AML-193 (cell line): ENCODE data around the gene PRG3.
"Not testable (repeated sequence)": the region's sequence is repeated elsewhere in the genome, so short reads cannot be mapped to it uniquely, and the experiment has no call there.

Experiments used
- DNase-seq, 2 experiments: peaks; one replicate each; lab custom pipeline; 2025; lab: John Stamatoyannopoulos, UW

The PRG3 gene

DNA sequence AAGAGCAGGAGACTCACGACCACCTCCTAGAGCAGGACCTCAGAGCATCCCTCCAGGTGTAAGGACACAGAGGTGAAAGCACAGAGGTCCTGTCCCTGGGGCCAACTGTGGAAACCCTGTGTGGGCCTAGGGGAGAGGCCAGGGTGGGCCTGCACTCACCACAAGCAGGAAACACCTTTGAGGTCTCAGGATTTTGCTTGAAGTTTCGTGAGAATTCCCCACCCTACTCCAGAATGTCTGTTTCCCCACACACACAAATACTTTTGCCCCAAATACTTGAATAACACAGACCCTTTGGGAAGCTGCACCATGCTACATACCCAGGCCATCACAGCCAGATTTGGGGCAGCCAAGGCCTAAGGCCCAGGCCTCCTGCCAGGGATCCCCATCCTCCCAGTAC lies 27.8 kb upstream of the PRG3 start:
- DNase-seq: no peak

- no peak for DNase-seq
Measured at GRCh38 chr11:57407941-57408475, 27.1 kb upstream of the PRG3 start.

- DNase-seq: no peak
Measured at GRCh38 chr11:57407010-57407920, 26.3 kb upstream of the PRG3 start.

- DNase-seq: peak; percentile 50 to 54
Measured at GRCh38 chr11:57406337-57406904, 25.5 kb upstream of the PRG3 start.

GRCh38 chr11:57405271-57405860 lies 24.4 kb upstream of the PRG3 start:
- DNase-seq: no peak

DNA sequence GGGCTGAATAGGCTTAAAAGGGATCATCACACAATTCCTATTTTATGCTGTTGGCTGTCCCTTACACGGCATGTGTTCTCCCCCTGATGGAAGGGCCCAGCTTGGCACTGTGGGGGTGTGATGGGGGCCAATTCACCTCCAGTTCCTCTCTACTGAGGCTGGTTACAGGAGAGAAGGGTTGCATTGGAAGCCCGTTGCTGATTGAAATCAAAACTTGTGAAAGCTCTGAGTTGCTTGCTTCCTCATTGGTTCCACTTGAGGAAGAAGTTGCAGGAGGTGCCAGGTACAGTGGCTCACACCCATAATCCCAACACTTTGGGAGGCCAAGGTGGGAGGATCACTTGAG lies 22.8 kb upstream of the PRG3 start:
- DNase-seq: no peak

DNA sequence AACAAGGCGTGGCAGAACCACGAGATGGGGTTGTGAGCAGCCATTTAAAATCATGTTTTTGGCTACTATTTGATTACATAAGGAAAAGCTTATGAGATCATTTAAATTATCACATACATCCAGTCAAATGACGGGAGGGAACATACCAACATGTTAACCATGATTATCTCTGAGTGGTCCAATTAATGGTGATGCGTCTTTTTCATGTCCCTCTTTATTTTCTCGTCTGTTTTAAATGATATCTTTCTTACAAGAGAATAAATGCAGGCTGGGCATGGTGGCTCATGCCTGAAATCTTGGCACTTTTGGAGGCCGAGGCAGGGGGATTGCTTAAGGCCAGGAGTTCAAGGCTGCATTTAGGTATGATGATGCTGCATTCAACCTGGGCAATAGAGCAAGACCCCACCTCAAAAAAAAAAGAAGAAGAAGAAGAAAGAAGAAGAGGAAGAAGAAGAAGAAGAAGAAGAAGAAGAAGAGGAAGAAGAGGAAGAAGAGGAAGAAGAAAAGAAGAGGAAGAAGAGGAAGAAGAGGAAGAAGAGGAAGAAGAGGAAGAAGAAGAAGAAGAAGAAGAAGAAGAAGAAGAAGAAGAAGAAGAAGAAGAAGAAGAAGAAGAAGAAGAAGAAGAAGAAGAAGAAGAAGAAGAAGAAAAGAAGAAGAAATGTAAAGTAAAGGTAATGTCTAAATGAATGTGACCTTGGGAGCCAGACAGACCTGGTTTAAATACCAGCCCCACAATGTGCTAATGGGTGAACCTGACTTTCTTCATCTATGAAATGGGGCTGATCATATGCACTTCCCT lies 22.3 kb upstream of the PRG3 start:
- not testable (repeated sequence) for DNase-seq

- no peak for DNase-seq
Measured at GRCh38 chr11:57402188-57403002, 21.4 kb upstream of the PRG3 start.

- DNase-seq: no peak
Measured at GRCh38 chr11:57399972-57400578, 19.1 kb upstream of the PRG3 start.

DNA sequence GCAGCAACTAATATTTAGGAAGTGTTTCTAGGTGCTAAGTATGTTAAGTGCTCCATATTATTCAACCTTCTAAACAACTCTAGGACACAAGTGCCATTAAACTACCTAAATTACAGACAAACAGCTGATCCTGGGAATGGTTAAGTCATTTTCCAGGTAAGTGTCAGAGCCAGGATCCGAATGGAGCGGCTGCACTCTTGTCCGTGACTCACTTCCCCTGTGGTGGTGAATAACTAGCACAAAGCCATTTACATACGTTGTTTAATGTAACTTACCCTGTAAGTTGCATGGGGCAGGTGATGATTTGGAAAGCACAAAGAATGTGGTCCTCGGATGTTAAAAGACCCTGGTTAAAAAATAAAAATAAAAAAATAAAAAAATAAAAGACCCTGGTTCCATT lies 18.3 kb upstream of the PRG3 start:
- DNase-seq: no peak

DNA sequence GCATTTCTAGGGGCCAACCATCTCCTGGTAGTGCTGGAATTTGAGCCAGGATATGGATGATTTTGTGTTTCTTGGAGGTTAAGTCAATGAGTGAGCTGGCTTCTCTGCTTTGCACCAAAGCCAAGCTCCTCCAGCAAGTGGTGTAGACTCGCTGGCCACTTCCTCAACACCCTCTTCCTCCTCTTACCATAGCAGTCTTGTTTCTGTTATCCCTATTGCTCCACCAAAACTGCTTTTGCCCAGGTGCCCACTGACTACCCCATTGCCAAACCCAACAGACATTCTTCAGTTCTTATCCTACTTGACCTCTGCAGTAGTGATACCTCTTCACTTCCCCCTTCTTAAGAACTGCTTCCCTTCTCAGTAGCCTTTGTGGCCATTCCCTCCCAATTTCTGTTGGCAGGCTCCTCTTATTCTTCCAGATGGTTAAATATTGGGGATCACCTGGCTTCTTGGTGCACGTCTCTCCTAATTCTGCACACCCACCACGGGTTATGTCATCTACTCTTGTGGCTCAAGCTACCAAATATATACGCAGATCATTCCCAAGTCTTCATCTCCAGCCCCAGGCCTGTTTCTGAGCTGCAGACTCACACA lies 16.5 kb upstream of the PRG3 start:
- peak; percentile 95 to 96 for DNase-seq

GRCh38 chr11:57396744-57397143 lies 15.8 kb upstream of the PRG3 start:
- DNase-seq: no peak

- DNase-seq: no peak
Measured at GRCh38 chr11:57395905-57396623, 15.1 kb upstream of the PRG3 start.

DNA sequence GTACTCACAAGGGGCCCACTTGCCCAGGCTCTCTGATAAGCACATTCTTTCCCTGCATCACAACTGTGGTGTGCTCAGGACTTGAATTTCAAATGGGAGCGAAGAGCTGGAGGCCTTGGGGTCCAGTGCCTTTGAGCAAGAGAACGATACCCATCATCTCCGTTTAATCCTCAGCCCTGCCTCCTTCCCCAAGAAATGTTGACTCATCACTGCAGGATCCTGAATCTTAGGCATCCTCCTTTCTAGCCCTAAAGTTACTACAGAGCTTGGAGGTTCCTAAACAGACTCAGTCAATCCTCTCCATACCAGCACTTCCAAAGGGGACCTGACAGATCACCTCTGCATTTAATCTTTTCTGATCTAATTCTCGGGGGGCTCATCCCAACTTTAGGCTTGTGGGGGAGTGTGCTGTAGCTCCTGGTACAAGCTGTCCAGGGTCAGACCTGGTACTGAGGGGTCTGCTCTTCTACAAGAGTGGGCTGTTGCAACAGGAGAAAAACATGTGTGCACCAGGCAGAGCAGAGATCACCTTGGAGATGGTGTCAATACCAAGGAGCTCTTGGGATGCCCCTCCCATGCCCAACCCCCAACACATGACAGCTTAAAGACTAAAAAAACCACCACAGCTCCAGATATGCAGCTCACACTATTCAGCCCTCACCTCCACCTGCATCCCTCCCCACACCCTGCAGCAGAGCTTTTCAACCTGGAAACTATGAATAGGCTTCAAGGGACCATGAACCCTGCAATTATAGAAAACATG lies 13.4 kb upstream of the PRG3 start:
- no peak for DNase-seq

DNA sequence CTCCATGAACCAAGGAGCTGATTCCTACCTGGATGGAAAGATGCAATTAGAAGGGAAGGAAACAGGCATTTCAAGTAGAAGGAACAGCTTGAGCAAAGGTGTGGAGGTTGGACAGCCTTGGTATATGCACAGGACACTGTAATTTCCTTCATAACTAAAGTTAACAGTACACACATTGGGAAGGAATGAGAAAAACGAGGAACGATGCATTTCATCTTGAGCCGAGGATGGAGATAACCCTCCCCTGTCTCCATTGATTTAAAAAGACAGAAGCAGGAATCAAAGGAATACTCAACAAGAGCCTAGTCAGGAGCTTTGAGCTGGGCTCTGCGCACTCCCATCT lies 11.8 kb upstream of the PRG3 start:
- DNase-seq: no peak

GRCh38 chr11:57392066-57392762 lies 11.3 kb upstream of the PRG3 start:
- DNase-seq: no peak

GRCh38 chr11:57391539-57391938 lies 10.6 kb upstream of the PRG3 start:
- DNase-seq: peak; percentile 15 to 30

GRCh38 chr11:57391111-57391510 lies 10.2 kb upstream of the PRG3 start:
- no peak for DNase-seq

GRCh38 chr11:57390535-57390934 lies 9.6 kb upstream of the PRG3 start, which contains the start of gene PRG2:
Gene PRG2, minus strand, starts transcription at chr11:57390650. Its CDS starts 706 bp downstream, at chr11:57389944.
- no peak for DNase-seq
